CD4-positive, alpha-beta T cell treated with Interleukin-10 for 1 hour (primary cell): ENCODE measurements around the gene FAM217A.
A peak's percentile ranks its signal among the peaks of the same experiment; 100 is the strongest.

Source experiments
- DNase-seq: peaks from one replicate; pipeline ENCODE4 v3.0.0-alpha.2; 2020

The FAM217A gene

GRCh38 chr6:4021133-4021853 is 57.6 kb downstream of the FAM217A start:
- peak; percentile 87 for DNase-seq

- DNase-seq = no peak
Measured at GRCh38 chr6:4020822-4021132, 58.2 kb downstream of the FAM217A start.

GRCh38 chr6:4018924-4019236 is 60.1 kb downstream of the FAM217A start:
- no peak for DNase-seq
